Gastrocnemius medialis (tissue), 4 donors: ENCODE data around the gene ITPR3. TPM values are rescaled to one million over a fixed set of nuclear protein-coding genes. Genes with fewer than 3 reads are reported as not detected.

Source experiments
- ATAC-seq, 2 donors: fragments of 150-250 bp; one replicate each; pipeline ENCODE4 v1.9.1; 2016
- DNase-seq, 2 donors: peaks; one replicate each; pipeline ENCODE4 v3.0.0-alpha.2; 2019
- H3K27ac ChIP-seq, 4 donors: fragments of 200-600 bp; sonication (generic); 1 replicate in 1 of 4; 2 replicates in 3 of 4; pipeline ENCODE4 v1.5.1; 2016 to 2018; ENCODE audit warnings: mild to moderate bottlenecking in 2 of 4, moderate library complexity in 1 of 4
- H3K27me3 ChIP-seq, 3 donors: fragments of 200-600 bp; sonication (generic) in 2 of 3; 1 replicate in 1 of 3; 2 replicates in 2 of 3; pipeline versions ENCODE4 v1.5.1 to v1.6.0; 2016 to 2019; ENCODE audit warnings: mild to moderate bottlenecking in 1 of 3, moderate library complexity in 1 of 3
- H3K36me3 ChIP-seq, 2 donors: fragments of 200-600 bp; sonication (generic) in 1 of 2; one replicate each; pipeline ENCODE4 v1.5.1; 2017 to 2018
- H3K4me1 ChIP-seq, 2 donors: fragments of 200-600 bp; sonication (generic) in 1 of 2; one replicate each; pipeline ENCODE4 v1.5.1; 2016 to 2017; ENCODE audit warnings: mild to moderate bottlenecking in 2 of 2
- H3K4me3 ChIP-seq, 4 donors: fragments of 200-600 bp; sonication (generic) in 3 of 4; 1 replicate in 1 of 4; 2 replicates in 3 of 4; pipeline ENCODE4 v1.5.1; 2016 to 2019; ENCODE audit warnings: mild to moderate bottlenecking in 2 of 4
- H3K9me3 ChIP-seq, 3 donors: fragments of 200-600 bp; sonication (generic) in 2 of 3; 1 replicate in 1 of 3; 2 replicates in 2 of 3; pipeline ENCODE4 v1.5.1; 2016 to 2019
- CTCF ChIP-seq, 5 experiments: fragments of 450-650 bp in 3 of 5; fragments of 200-600 bp in 2 of 5; sonication (generic) in 2 of 5; IDR thresholded peaks in 4 of 5; conservative IDR thresholded peaks in 1 of 5; 1 replicate in 4 of 5; 2 replicates in 1 of 5; pipeline ENCODE4 v1.5.1; 2016 to 2019; ENCODE audit warnings: antibody characterized with exemption in 5 of 5, mild to moderate bottlenecking in 3 of 5, moderate library complexity in 3 of 5
- POLR2A ChIP-seq, 2 donors: fragments of 450-650 bp; IDR thresholded peaks; one replicate each; pipeline ENCODE4 v1.6.1; 2017; ENCODE audit warnings: antibody characterized with exemption in 2 of 2, mild to moderate bottlenecking in 2 of 2, moderate library complexity in 2 of 2
- in situ Hi-C, 4 donors: fragments of 200-750 bp; cut with MboI; loops; one replicate each; pipeline versions ENCODE4 v1.15.0 to v1.8.0; 2017; ENCODE audit warnings: low sequenced_read_pairs in 4 of 4
- intact Hi-C: fragments of 100-400 bp; cut with DNase I; formaldehyde crosslinking; loops from one replicate; pipeline ENCODE4 v1.15.1; 2023; ENCODE audit warnings: low total_unique reads
- total RNA-seq, 4 donors: library from RNA; depleted of rRNA; stranded (reverse); fragments of >200 nt; gene quantifications; one replicate each; pipeline versions ENCODE4 v1.1.0 to v1.2.3, GENCODE V29; 2016

ITPR3 gene
- total RNA-seq, 4 donors from 2014 or later, result 1.9 to 6.8 (median 4.2) TPM

GRCh38 chr6:33636655-33637054 lies 15.5 kb downstream of the ITPR3 start:
- Histone ChIP-seq H3K4me1 (peaks cover 13 to 20% of the 10 kb centered on the region in 2 donors), H3K27me3 (no peaks in the 10 kb centered on the region), H3K36me3 (no peaks in the 10 kb centered on the region), H3K4me3 (no peak overlapping the region), H3K27ac (no peak overlapping the region), H3K9me3 (no peaks in the 10 kb centered on the region)
- intact Hi-C loops (no loop called here), in situ Hi-C loops (loop anchor here in 1 of 4 donors (10.0 kb wide), 1 partner anchor 52 kb away; the partner anchor contains the start of gene BAK1)
- ATAC-seq (no peak), DNase-seq (no peak)
- no peak for TF ChIP-seq POLR2A (IDR thresholded peaks at IDR 0.05)
- no peak for TF ChIP-seq CTCF (IDR thresholded peaks at IDR 0.05 in 4 of 5, conservative IDR thresholded peaks at IDR 0.05 in 1 of 5)

DNA sequence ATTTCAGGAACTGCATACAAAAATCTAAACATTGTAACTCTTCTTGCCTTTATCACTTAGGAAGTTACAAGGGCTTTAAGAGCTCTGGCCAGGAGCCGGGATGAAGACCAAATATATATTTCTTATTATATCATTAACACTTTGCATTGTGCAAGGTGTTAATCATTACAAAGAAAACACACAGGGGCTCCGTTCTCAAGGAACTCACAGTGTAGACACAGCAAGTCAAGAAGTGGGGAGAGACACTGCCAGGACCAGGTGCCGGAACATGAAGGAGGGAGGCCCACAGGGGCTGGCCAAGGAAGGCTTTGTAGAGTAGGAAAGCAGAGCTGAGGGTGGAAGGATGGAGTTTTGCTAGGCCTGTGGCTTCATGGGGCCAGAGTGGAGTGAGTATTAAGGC lies 17.4 kb downstream of the ITPR3 start:
- intact Hi-C loops, result no loop called here
- no peaks in the 10 kb centered on the region for H3K9me3 ChIP-seq
- DNase-seq, result no peak
- no peaks in the 10 kb centered on the region for H3K27me3 ChIP-seq
- H3K27ac ChIP-seq, result no peak overlapping the region
- H3K4me1 ChIP-seq, result peaks cover 7% of the 10 kb centered on the region in 2 donors
- in situ Hi-C loops, result loop anchor here in 1 of 4 donors (10.0 kb wide), 1 partner anchor 54 kb away; the partner anchor contains the start of gene BAK1
- H3K36me3 ChIP-seq, result no peaks in the 10 kb centered on the region
- ATAC-seq, result no peak
- no peak overlapping the region for H3K4me3 ChIP-seq
- no peak for TF ChIP-seq CTCF (IDR thresholded peaks at IDR 0.05 in 4 of 5, conservative IDR thresholded peaks at IDR 0.05 in 1 of 5)
- TF ChIP-seq POLR2A (IDR thresholded peaks at IDR 0.05), result no peak

GRCh38 chr6:33639559-33639958 lies 18.4 kb downstream of the ITPR3 start:
- in situ Hi-C loops, result loop anchor here in 1 of 4 donors (10.0 kb wide), 1 partner anchor 55 kb away; the partner anchor contains the start of gene BAK1
- Histone ChIP-seq H3K9me3 (no peaks in the 10 kb centered on the region), H3K36me3 (no peaks in the 10 kb centered on the region), H3K27me3 (no peaks in the 10 kb centered on the region), H3K4me1 (no peaks in the 10 kb centered on the region), H3K4me3 (no peak overlapping the region), H3K27ac (no peak overlapping the region)
- no peak for TF ChIP-seq POLR2A (IDR thresholded peaks at IDR 0.05)
- TF ChIP-seq CTCF (IDR thresholded peaks at IDR 0.05 in 4 of 5, conservative IDR thresholded peaks at IDR 0.05 in 1 of 5), result no peak
- ATAC-seq (no peak), DNase-seq (no peak)
- intact Hi-C loops, result no loop called here

DNA sequence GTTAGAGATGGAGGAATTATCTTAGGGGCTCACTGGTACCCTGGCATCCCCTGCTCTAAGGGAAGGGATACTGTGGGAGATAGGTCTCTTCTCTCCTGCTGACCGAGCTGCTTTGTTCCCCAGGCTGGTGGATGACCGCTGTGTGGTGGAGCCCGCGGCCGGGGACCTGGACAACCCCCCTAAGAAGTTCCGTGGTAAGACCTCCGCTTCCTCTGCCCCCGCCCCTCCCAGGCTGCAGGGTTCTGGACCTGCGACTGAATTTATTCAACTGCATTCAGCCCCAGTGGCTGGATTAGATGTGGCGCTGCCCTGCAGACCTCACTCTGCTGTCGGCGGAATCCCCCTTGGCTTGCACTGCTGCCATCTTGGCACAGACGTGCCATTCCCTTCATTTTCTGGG lies 19.2 kb downstream of the ITPR3 start:
- Histone ChIP-seq H3K36me3 (no peaks in the 10 kb centered on the region), H3K27me3 (no peaks in the 10 kb centered on the region), H3K4me1 (no peaks in the 10 kb centered on the region), H3K9me3 (no peaks in the 10 kb centered on the region), H3K4me3 (no peak overlapping the region), H3K27ac (no peak overlapping the region)
- ATAC-seq (no peak), DNase-seq (no peak)
- in situ Hi-C loops (no loop called here), intact Hi-C loops (no loop called here)
- TF ChIP-seq CTCF (IDR thresholded peaks at IDR 0.05 in 4 of 5, conservative IDR thresholded peaks at IDR 0.05 in 1 of 5) (no peak), POLR2A (IDR thresholded peaks at IDR 0.05) (no peak)

DNA sequence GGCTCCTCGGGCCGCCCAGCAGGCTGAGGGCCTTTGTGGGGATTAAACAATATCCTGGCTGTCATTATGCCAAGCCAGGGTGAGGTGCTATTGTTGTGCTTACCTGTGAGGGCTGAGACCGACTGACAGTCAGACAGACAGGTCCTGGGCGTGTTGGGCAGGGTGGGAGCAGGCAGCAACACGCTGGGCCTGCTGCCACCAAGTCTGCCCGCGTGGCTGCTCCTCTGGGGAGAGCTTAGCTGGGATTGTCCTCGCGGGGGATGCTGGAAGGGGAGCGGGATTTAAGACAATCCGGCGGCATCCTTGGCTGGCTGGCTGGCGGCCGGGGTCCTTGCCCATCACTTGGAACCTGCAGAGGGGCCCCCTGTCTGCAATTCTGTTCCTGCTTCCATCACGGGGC lies 20.0 kb downstream of the ITPR3 start:
- no peak for ATAC-seq
- Histone ChIP-seq H3K9me3 (no peaks in the 10 kb centered on the region), H3K4me3 (no peak overlapping the region), H3K27ac (no peak overlapping the region), H3K4me1 (no peaks in the 10 kb centered on the region), H3K36me3 (no peaks in the 10 kb centered on the region), H3K27me3 (no peaks in the 10 kb centered on the region)
- intact Hi-C loops, result no loop called here
- no peak for TF ChIP-seq POLR2A (IDR thresholded peaks at IDR 0.05)
- TF ChIP-seq CTCF (IDR thresholded peaks at IDR 0.05 in 4 of 5, conservative IDR thresholded peaks at IDR 0.05 in 1 of 5), result no peak
- DNase-seq, result no peak
- in situ Hi-C loops, result no loop called here
